Panc1 (cell line): ENCODE measurements around the gene MRPL9. TPM values are rescaled to one million over a fixed set of nuclear protein-coding genes. Genes with fewer than 3 reads are reported as not detected.

Experiments used
- ATAC-seq: fragments of 200-7000 bp; cut with Tn5 transposase; 2 replicates; pipeline ENCODE4 v1.9.1; 2020; ENCODE audit warnings: mild to moderate bottlenecking, moderate library complexity
- BruUV-seq: library from RNA; stranded (reverse); fragments of 400-500 nt; replicated peaks from 2 replicates; lab custom pipeline; 2021; lab: Mats Ljungman, UMichigan
- CTCF ChIA-PET: fragments of 300-600 bp; sonication (Branson Sonifier 250); formaldehyde crosslinking; loops from one replicate; lab custom pipeline; 2022; ENCODE audit warnings: antibody characterized with exemption; lab: Charles Lee
- POLR2A ChIA-PET: fragments of 300-600 bp; sonication (Branson Sonifier 250); formaldehyde crosslinking; loops from one replicate; lab custom pipeline; 2022; ENCODE audit warnings: antibody characterized with exemption; lab: Charles Lee
- DNase-seq: peaks from one replicate; pipeline ENCODE4 v3.0.0-alpha.2; 2010; ENCODE audit warnings: low read depth, low spot score
- H3K27ac ChIP-seq: 2 replicates; pipeline ENCODE4 v1.5.1; 2011; ENCODE audit warnings: mild to moderate bottlenecking, low read length, inconsistent platforms
- H3K27me3 ChIP-seq: fragments of 200-500 bp; sonication (Bioruptor generic); 2 replicates; pipeline ENCODE4 v1.6.0; 2014; ENCODE audit warnings: low read length, inconsistent platforms; ENCODE audit not compliant: control insufficient read depth, insufficient read depth
- H3K36me3 ChIP-seq: fragments of 200-500 bp; sonication (Bioruptor generic); 2 replicates; pipeline ENCODE4 v1.5.1; 2014; ENCODE audit warnings: inconsistent platforms, mild to moderate bottlenecking, low read length, moderate library complexity; ENCODE audit not compliant: control insufficient read depth, insufficient read depth
- H3K4me1 ChIP-seq: 2 replicates; pipeline ENCODE4 v1.5.1; 2011; ENCODE audit warnings: inconsistent platforms, mild to moderate bottlenecking, low read length, moderate library complexity; ENCODE audit not compliant: control insufficient read depth, insufficient read depth
- H3K4me3 ChIP-seq, 2 experiments: 2 replicates each; pipeline ENCODE4 v1.5.1; 2011 to 2012; ENCODE audit warnings: low read depth in 2 of 2, low read length in 2 of 2, mild to moderate bottlenecking in 2 of 2, inconsistent platforms in 1 of 2, moderate library complexity in 1 of 2
- H3K9me3 ChIP-seq: fragments of 200-500 bp; sonication (Bioruptor generic); 2 replicates; pipeline ENCODE4 v1.5.1; 2014; ENCODE audit warnings: low read depth, mild to moderate bottlenecking, inconsistent platforms, low read length, moderate library complexity; ENCODE audit not compliant: control insufficient read depth, insufficient read depth
- POLR2AphosphoS5 ChIP-seq: IDR thresholded peaks from 2 replicates; pipeline ENCODE4 v1.6.1; 2012; ENCODE audit warnings: mild to moderate bottlenecking, low read depth, low read length, moderate library complexity
- SIN3A ChIP-seq: IDR thresholded peaks from 2 replicates; pipeline ENCODE4 v1.6.1; 2012; ENCODE audit warnings: low read depth, mild to moderate bottlenecking, low read length, moderate library complexity, borderline replicate concordance; ENCODE audit not compliant: insufficient read depth
- TCF7L2 ChIP-seq: IDR thresholded peaks from 2 replicates; pipeline ENCODE4 v1.6.1; 2011; ENCODE audit warnings: mild to moderate bottlenecking, low read depth, low read length, inconsistent platforms
- in situ Hi-C: cut with HindIII; loops from 2 replicates; pipeline ENCODE4 v1.10.0; 2016; ENCODE audit warnings: low sequenced_read_pairs, low pct_unique_long_range_greater_than_20kb
- intact Hi-C: fragments of 100-400 bp; cut with micrococcal nuclease; formaldehyde crosslinking; loops from one replicate; pipeline ENCODE4 v1.10.0; 2022; ENCODE audit not compliant: unreplicated experiment
- total RNA-seq: library from RNA; stranded (reverse); gene quantifications from one replicate; pipeline ENCODE4 v1.2.1, GENCODE V29; 2021; ENCODE audit not compliant: unreplicated experiment
- TF ChIP-seq, protein P1 (sequence below): fragments of 450-650 bp; IDR thresholded peaks from 2 replicates; pipeline ENCODE4 v1.5.1; 2017; ENCODE audit warnings: mild to moderate bottlenecking
- TF ChIP-seq, protein P2 (sequence below), 2 experiments: IDR thresholded peaks; 2 replicates each; pipeline ENCODE4 v1.6.1; 2011 to 2012; ENCODE audit warnings: low read depth in 2 of 2, control low read depth in 1 of 2, low read length in 1 of 2, mild to moderate bottlenecking in 1 of 2, moderate library complexity in 1 of 2; ENCODE audit not compliant: insufficient read depth in 1 of 2

Gene MRPL9
- total RNA-seq, 1 experiment from 2014 or later, result 98.3 TPM

DNA sequence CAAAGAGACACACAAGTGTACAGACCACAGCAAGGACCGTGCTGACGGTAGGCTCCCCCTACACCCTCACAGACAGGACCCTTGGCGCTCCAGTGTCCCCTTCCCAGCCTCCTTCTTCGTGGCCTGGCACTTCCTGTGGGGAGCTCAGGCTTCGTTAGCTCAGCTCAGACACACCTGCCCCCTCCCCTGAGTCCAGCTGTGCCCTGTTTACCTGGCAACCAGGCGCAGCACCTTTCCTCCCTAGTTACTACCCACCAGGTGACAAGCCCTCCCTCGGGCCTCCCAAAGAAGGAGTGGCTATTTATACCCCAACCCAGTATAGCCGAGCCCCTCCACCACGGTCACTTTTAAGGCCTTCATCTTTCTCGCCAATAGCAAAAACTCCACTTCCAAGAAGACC is 51.3 kb downstream of the MRPL9 start:
- no peak for ATAC-seq
- Histone ChIP-seq H3K36me3 (no peaks in the 10 kb centered on the region), H3K4me3 (no peak overlapping the region), H3K27ac (no peak overlapping the region), H3K9me3 (no peaks in the 10 kb centered on the region), H3K27me3 (no peaks in the 10 kb centered on the region; the same call in 1 of the 2 replicates), H3K4me1 (no peaks in the 10 kb centered on the region; the same call in 1 of the 2 replicates)
- TF ChIP-seq, protein P1, sequence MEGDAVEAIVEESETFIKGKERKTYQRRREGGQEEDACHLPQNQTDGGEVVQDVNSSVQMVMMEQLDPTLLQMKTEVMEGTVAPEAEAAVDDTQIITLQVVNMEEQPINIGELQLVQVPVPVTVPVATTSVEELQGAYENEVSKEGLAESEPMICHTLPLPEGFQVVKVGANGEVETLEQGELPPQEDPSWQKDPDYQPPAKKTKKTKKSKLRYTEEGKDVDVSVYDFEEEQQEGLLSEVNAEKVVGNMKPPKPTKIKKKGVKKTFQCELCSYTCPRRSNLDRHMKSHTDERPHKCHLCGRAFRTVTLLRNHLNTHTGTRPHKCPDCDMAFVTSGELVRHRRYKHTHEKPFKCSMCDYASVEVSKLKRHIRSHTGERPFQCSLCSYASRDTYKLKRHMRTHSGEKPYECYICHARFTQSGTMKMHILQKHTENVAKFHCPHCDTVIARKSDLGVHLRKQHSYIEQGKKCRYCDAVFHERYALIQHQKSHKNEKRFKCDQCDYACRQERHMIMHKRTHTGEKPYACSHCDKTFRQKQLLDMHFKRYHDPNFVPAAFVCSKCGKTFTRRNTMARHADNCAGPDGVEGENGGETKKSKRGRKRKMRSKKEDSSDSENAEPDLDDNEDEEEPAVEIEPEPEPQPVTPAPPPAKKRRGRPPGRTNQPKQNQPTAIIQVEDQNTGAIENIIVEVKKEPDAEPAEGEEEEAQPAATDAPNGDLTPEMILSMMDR, result no peak
- TF ChIP-seq, protein P2, sequence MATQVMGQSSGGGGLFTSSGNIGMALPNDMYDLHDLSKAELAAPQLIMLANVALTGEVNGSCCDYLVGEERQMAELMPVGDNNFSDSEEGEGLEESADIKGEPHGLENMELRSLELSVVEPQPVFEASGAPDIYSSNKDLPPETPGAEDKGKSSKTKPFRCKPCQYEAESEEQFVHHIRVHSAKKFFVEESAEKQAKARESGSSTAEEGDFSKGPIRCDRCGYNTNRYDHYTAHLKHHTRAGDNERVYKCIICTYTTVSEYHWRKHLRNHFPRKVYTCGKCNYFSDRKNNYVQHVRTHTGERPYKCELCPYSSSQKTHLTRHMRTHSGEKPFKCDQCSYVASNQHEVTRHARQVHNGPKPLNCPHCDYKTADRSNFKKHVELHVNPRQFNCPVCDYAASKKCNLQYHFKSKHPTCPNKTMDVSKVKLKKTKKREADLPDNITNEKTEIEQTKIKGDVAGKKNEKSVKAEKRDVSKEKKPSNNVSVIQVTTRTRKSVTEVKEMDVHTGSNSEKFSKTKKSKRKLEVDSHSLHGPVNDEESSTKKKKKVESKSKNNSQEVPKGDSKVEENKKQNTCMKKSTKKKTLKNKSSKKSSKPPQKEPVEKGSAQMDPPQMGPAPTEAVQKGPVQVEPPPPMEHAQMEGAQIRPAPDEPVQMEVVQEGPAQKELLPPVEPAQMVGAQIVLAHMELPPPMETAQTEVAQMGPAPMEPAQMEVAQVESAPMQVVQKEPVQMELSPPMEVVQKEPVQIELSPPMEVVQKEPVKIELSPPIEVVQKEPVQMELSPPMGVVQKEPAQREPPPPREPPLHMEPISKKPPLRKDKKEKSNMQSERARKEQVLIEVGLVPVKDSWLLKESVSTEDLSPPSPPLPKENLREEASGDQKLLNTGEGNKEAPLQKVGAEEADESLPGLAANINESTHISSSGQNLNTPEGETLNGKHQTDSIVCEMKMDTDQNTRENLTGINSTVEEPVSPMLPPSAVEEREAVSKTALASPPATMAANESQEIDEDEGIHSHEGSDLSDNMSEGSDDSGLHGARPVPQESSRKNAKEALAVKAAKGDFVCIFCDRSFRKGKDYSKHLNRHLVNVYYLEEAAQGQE (IDR thresholded peaks at IDR 0.05; ENCODE audit: insufficient read depth in 1 of 2, low read depth in 2 of 2, low read length in 1 of 2), result no peak
- no peak for TF ChIP-seq SIN3A
- no peak for TF ChIP-seq TCF7L2
- no peak for TF ChIP-seq POLR2AphosphoS5
- in situ Hi-C loops (no loop called here), intact Hi-C loops (no loop called here)
- ChIA-PET CTCF (no interaction called here), POLR2A (no interaction called here)
- no TSS peak for BruUV-seq
- no peak for DNase-seq

DNA sequence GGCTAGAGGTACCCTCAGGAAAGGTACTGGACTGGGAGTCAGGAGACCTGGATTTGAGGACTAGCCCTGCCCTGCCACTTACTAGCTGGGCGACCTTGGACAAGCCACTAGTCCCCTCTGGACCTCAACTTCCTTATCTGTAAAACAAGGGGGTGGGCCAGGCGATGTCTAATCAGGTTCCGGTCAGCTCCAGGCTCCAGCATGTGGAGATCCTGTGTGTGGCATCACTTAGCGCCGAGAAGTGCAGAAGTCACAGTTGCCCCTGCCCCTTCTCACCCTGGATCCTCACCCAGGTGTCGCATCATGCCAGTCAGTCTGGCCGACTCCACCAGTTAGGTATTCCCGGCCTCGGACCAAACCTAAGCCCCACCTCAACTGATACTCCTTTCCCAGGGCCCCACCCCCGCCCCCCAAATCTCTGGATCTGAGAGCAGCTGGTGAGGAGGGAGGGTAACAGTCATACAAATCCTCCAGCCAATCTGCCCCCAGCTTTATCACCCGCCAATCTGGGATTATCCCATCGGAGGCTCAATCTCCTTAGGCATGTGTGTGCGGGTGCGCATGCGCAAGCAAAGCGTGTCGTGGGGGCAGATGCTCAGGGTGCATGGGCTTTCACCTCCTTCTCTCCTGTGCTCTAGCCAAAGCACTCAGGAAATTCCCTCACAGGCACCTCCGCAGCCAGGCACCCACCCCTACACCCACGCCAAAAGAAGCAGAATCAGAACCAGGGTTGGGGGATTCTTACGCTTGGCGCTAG is 52.1 kb downstream of the MRPL9 start:
- intact Hi-C loops, result no loop called here
- Histone ChIP-seq H3K27ac (no peak overlapping the region), H3K27me3 (no peaks in the 10 kb centered on the region), H3K36me3 (no peaks in the 10 kb centered on the region), H3K9me3 (no peaks in the 10 kb centered on the region), H3K4me1 (no peaks in the 10 kb centered on the region), H3K4me3 (no peak overlapping the region)
- TF ChIP-seq, protein P1, result no peak
- TF ChIP-seq, protein P2 (IDR thresholded peaks at IDR 0.05; ENCODE audit: insufficient read depth in 1 of 2, low read depth in 2 of 2, low read length in 1 of 2), result no peak
- TF ChIP-seq TCF7L2 (no peak), POLR2AphosphoS5 (no peak), SIN3A (no peak)
- BruUV-seq, result no TSS peak
- in situ Hi-C loops, result no loop called here
- POLR2A ChIA-PET, result no interaction called here
- ATAC-seq (no peak), DNase-seq (no peak)
- CTCF ChIA-PET, result interaction anchor here (0.6 kb wide), 1 partner anchor 125 kb away, joined by 4 read pairs; no protein-coding TSS in a partner anchor
